Prostate gland (tissue), 2 donors: ENCODE data around the gene CNST. TPM values are rescaled to one million over a fixed set of nuclear protein-coding genes. Genes with fewer than 3 reads are reported as not detected.

Source experiments
- DNase-seq: peaks from one replicate; pipeline ENCODE4 v3.0.0-alpha.2; 2019; ENCODE audit warnings: low spot score
- H3K27ac ChIP-seq, 2 donors: fragments of 200-600 bp; sonication (generic); 2 replicates each; pipeline ENCODE4 v1.5.1; 2017 to 2019
- H3K27me3 ChIP-seq: fragments of 200-600 bp; sonication (generic); replicated peaks from 2 replicates; pipeline ENCODE4 v1.5.1; 2019; ENCODE audit not compliant: insufficient read depth
- H3K36me3 ChIP-seq, 2 donors: fragments of 200-600 bp; sonication (generic); 1 replicate in 1 of 2; 2 replicates in 1 of 2; pipeline versions ENCODE4 v1.5.1 to v1.8.1; 2017 to 2019
- H3K4me1 ChIP-seq: fragments of 200-600 bp; sonication (generic); replicated peaks from 2 replicates; pipeline ENCODE4 v1.5.1; 2019
- H3K4me3 ChIP-seq, 2 donors: fragments of 200-600 bp; sonication (generic); 2 replicates each; pipeline ENCODE4 v1.5.1; 2017 to 2019
- H3K9me3 ChIP-seq: fragments of 200-600 bp; sonication (generic); 2 replicates; pipeline ENCODE4 v1.5.1; 2017
- POLR2A ChIP-seq: fragments of 450-650 bp; IDR thresholded peaks from one replicate; pipeline ENCODE4 v1.6.1; 2016; ENCODE audit warnings: antibody characterized with exemption, mild to moderate bottlenecking
- POLR2AphosphoS5 ChIP-seq: sonication (generic); formaldehyde crosslinking; IDR thresholded peaks from one replicate; pipeline ENCODE4 v1.6.1; 2017; ENCODE audit warnings: antibody characterized with exemption
- WGBS: methylation state at CpG from one replicate; pipeline ENCODE4 v1.1.5; 2018; 5-methylcytosine and 5-hydroxymethylcytosine counted together
- intact Hi-C: fragments of 100-400 bp; cut with DNase I; formaldehyde crosslinking; loops from one replicate; pipeline ENCODE4 v1.14.2; 2022
- total RNA-seq, 2 donors: library from RNA; depleted of rRNA; stranded (reverse); fragments of >200 nt; gene quantifications; one replicate each; pipeline ENCODE4 v1.1.0, GENCODE V29; 2016
- TF ChIP-seq, protein P1 (sequence below), 4 experiments: fragments of 200-600 bp in 2 of 4; fragments of 450-650 bp in 2 of 4; sonication (generic) in 2 of 4; IDR thresholded peaks; 1 replicate in 3 of 4; 2 replicates in 1 of 4; pipeline ENCODE4 v1.5.1; 2016 to 2019; ENCODE audit warnings: antibody characterized with exemption in 4 of 4, mild to moderate bottlenecking in 2 of 4, moderate library complexity in 2 of 4

The CNST gene
- total RNA-seq, 2 donors from 2014 or later = 19.4 to 52.6 TPM

DNA sequence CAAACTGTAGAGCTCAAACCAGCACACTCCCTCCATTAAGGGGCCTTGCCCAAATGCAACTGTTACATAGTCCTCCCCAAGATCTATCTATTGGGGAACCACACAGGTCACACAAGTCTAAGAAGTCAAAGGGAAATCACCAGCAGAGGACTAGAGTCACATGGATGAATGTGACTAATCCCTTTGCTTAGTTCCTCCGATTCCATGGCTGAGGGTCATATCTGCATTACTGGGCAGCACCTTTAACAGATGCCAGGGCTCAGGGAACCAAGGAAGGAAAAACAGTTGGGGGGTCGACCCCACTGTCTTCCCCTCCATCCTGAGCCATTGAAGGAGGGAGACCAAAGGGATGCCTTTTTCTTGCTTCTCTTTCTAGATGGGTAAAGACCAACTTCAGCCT, 35.8 kb upstream of the CNST start:
- H3K36me3 ChIP-seq = no peaks in the 10 kb centered on the region
- H3K27ac ChIP-seq = no peak overlapping the region
- DNase-seq = no peak
- WGBS = 49% methylated on average over 2 of the region's 2 CpGs
- no peaks in the 10 kb centered on the region for H3K9me3 ChIP-seq
- intact Hi-C loops = no loop called here
- H3K27me3 ChIP-seq = no peaks in the 10 kb centered on the region
- H3K4me3 ChIP-seq = no peak overlapping the region
- TF ChIP-seq, protein P1, sequence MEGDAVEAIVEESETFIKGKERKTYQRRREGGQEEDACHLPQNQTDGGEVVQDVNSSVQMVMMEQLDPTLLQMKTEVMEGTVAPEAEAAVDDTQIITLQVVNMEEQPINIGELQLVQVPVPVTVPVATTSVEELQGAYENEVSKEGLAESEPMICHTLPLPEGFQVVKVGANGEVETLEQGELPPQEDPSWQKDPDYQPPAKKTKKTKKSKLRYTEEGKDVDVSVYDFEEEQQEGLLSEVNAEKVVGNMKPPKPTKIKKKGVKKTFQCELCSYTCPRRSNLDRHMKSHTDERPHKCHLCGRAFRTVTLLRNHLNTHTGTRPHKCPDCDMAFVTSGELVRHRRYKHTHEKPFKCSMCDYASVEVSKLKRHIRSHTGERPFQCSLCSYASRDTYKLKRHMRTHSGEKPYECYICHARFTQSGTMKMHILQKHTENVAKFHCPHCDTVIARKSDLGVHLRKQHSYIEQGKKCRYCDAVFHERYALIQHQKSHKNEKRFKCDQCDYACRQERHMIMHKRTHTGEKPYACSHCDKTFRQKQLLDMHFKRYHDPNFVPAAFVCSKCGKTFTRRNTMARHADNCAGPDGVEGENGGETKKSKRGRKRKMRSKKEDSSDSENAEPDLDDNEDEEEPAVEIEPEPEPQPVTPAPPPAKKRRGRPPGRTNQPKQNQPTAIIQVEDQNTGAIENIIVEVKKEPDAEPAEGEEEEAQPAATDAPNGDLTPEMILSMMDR (IDR thresholded peaks at IDR 0.05) = no peak
- no peaks in the 10 kb centered on the region for H3K4me1 ChIP-seq

DNA sequence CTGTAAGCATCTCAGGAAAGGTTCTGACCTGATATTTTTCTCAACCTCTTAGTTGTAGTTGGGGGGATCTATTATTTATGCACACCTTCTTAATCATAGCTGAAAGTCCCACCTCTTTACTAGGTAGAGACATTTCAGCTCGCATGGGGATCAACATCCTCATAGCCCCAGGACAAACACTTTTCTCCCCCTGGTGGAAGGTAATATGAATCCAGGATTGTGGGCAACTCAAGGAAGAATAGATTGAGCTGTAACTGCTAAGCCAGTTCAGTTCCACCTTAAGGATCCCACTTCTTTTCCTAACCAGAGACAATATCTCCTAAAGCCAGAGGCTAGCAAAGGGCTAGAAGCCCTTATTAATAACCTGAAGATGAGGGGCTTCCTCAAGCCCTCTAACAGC, 33.7 kb upstream of the CNST start:
- intact Hi-C loops = no loop called here
- no peaks in the 10 kb centered on the region for H3K9me3 ChIP-seq

DNA sequence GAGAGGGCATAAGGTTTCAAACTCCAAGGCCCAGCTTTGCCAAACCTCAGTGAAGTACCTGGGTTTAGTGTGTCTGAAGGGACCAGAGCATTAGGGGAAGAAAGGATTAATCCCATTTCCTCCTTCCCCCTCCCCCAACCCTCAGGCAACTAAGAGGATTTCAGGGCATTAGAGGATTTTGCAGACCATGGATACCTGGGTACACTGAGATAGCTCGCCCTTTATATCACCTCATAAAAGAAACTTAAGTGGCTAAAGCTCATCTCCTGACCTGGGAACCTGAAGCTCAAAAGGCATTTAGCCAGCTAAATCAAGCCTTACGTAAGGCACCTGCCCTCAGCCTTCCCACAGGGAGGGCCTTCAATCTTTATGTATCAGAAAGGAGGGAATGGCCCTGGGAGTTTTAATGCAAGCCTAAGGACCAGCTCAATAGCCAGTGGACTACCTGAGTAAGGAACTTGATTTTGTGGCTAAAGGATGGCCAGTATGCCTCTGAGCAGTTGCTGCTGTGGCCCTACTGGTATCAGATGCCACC, 32.8 kb upstream of the CNST start:
- 83% methylated on average over 2 of the region's 2 CpGs for WGBS

More for the DNA sequence above, 33.7 kb upstream of the CNST start:
- WGBS = 57% methylated on average over 1 of the region's 1 CpG
- no peak for DNase-seq
- no peaks in the 10 kb centered on the region for H3K36me3 ChIP-seq
- TF ChIP-seq, protein P1 (IDR thresholded peaks at IDR 0.05) = no peak
- no peak overlapping the region for H3K27ac ChIP-seq
- H3K4me3 ChIP-seq = no peak overlapping the region
- H3K27me3 ChIP-seq = no peaks in the 10 kb centered on the region
- H3K4me1 ChIP-seq = no peaks in the 10 kb centered on the region

DNA sequence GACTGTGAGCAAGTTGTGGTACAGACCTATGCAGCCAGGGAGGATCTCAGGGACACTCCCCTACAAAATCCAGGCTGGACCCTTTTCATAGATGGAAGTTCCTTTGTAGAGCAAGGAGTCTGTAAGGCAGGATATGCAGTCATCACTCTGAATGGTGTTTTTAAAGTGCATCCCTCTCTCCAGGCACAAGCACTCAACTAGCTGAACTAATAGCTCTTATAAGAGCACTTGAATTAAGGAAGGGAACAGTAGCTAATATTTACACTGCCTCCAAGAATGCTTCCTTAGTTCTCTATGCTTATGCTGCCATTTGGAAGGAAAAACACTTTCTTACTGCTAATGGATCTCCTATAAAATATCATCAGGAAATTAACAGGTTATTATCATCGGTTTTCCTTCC, 32.1 kb upstream of the CNST start:
- H3K36me3 ChIP-seq = no peaks in the 10 kb centered on the region
- DNase-seq = no peak
- 70% methylated on average over 1 of the region's 1 CpG for WGBS
- TF ChIP-seq, protein P1 (IDR thresholded peaks at IDR 0.05) = no peak
- no peak for TF ChIP-seq POLR2A
- TF ChIP-seq POLR2AphosphoS5 = no peak
- intact Hi-C loops = no loop called here
- no peaks in the 10 kb centered on the region for H3K9me3 ChIP-seq
- H3K4me3 ChIP-seq = no peak overlapping the region
- H3K4me1 ChIP-seq = no peaks in the 10 kb centered on the region
- H3K27ac ChIP-seq = no peak overlapping the region
- H3K27me3 ChIP-seq = no peaks in the 10 kb centered on the region

More for the DNA sequence above, 32.8 kb upstream of the CNST start:
- Histone ChIP-seq H3K4me1 (no peaks in the 10 kb centered on the region), H3K9me3 (no peaks in the 10 kb centered on the region), H3K27ac (no peak overlapping the region), H3K36me3 (no peaks in the 10 kb centered on the region), H3K27me3 (no peaks in the 10 kb centered on the region), H3K4me3 (no peak overlapping the region)
- TF ChIP-seq, protein P1 (IDR thresholded peaks at IDR 0.05) = no peak
- TF ChIP-seq POLR2AphosphoS5 (no peak), POLR2A (no peak)
- DNase-seq = no peak
- intact Hi-C loops = no loop called here

GRCh38 chr1:246537441-246537840, 28.8 kb upstream of the CNST start:
- WGBS = 76% methylated on average over 7 of the region's 7 CpGs
- TF ChIP-seq POLR2AphosphoS5 (no peak), POLR2A (no peak)
- TF ChIP-seq, protein P1 (IDR thresholded peaks at IDR 0.05) = no peak
- DNase-seq = no peak
- intact Hi-C loops = no loop called here
- H3K4me3 ChIP-seq = no peak overlapping the region
- H3K4me1 ChIP-seq = no peaks in the 10 kb centered on the region
- no peaks in the 10 kb centered on the region for H3K27me3 ChIP-seq
- H3K36me3 ChIP-seq = no peaks in the 10 kb centered on the region
- H3K27ac ChIP-seq = no peak overlapping the region
- H3K9me3 ChIP-seq = no peaks in the 10 kb centered on the region
